ENCODE results near the gene IPPK.
"Not testable (repeated sequence)": the region's sequence is repeated elsewhere in the genome, so short reads cannot be mapped to it uniquely, and the experiment has no call there.

IPPK gene

GRCh38 chr9:92576175-92576574, 93.8 kb downstream of the IPPK start:
- no peak for TF ChIP-seq CTCF (IDR thresholded peaks at IDR 0.05; ENCODE audit: insufficient read depth, missing control alignments)
- no peak for DNase-seq (ENCODE audit: insufficient read length, low spot score)
- FAIRE-seq = no peak

GRCh38 chr9:92573612-92574011, 96.3 kb downstream of the IPPK start:
- DNase-seq (ENCODE audit: insufficient read length, low spot score); FAIRE-seq: not testable (repeated sequence)

DNA sequence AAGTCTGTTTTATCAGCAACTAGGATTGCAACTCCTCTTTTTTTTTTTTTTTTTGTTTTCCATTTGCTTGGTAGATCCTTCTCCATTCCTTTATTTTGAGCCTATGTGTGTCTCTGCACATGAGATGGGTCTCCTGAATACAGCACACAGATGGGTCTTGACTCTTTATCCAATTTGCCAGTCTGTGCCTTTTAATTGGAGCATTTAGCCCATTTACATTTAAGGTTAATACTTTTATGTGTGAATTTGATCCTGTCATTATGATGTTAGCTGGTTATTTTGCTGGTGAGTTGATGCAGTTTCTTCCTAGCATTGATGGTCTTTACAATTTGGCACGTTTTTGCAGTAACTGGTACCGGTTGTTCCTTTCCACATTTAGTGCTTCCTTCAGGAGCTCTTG, 98.1 kb downstream of the IPPK start:
- not testable (repeated sequence) for FAIRE-seq; DNase-seq (ENCODE audit: insufficient read length, low spot score)

GRCh38 chr9:92564982-92565381, 104.9 kb downstream of the IPPK start:
- DNase-seq (ENCODE audit: insufficient read length, low spot score) (no peak), FAIRE-seq (no peak)
- TF ChIP-seq CTCF (IDR thresholded peaks at IDR 0.05; ENCODE audit: insufficient read depth, missing control alignments) = no peak

- FAIRE-seq = no peak
- no peak for DNase-seq (ENCODE audit: insufficient read length, low spot score)
- TF ChIP-seq CTCF (IDR thresholded peaks at IDR 0.05; ENCODE audit: insufficient read depth, missing control alignments) = no peak
These were observed 105.4 kb downstream of the IPPK start for GRCh38 chr9:92564504-92564903.
